Activated T-cell treated with anti-CD3 and anti-CD28 coated beads, Interleukin-2, amount 50 U/mL, for 24 hours (primary cell): ENCODE results near the gene SP140L.
"Not testable (repeated sequence)": the region's sequence is repeated elsewhere in the genome, so short reads cannot be mapped to it uniquely, and the experiment has no call there.

ENCODE experiments used
- DNase-seq: peaks from one replicate; pipeline ENCODE4 v3.0.0-alpha.2; 2020
- H3K27ac Mint-ChIP-seq: 2 replicates; pipeline ENCODE4 v1.8.0; 2020; ENCODE audit warnings: mild to moderate bottlenecking, mixed read lengths
- H3K27me3 Mint-ChIP-seq: 2 replicates; pipeline ENCODE4 v1.8.0; 2020; ENCODE audit warnings: mixed read lengths
- H3K36me3 Mint-ChIP-seq: 2 replicates; pipeline ENCODE4 v1.8.0; 2020; ENCODE audit warnings: low read depth, mixed read lengths
- H3K4me1 Mint-ChIP-seq: 2 replicates; pipeline ENCODE4 v1.8.0; 2020; ENCODE audit warnings: low read depth, mixed read lengths
- H3K4me3 Mint-ChIP-seq: 2 replicates; pipeline ENCODE4 v1.8.0; 2020; ENCODE audit warnings: mild to moderate bottlenecking, moderate library complexity, mixed read lengths
- H3K9me3 Mint-ChIP-seq: 2 replicates; pipeline ENCODE4 v1.8.0; 2020; ENCODE audit warnings: mixed read lengths

SP140L gene

DNA sequence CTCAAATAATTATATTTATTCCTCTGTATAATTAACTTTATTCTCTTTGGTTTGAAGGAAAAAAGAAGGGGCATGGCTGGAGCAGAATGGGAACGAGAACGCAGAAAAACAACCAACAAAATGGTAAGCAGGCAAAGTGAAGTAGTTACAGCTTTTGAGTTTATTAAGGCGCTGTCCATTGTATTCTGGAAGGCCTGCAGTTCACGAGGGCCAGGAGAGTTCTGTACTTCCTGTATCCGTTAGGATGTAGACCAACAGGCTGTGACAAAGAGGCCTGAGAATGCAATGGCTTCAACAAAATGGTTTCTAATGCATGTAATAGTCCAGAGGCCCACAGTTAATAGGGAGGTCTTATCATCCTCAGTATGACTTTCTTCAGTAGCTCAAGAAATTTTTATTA, 56.5 kb downstream of the SP140L start:
- H3K9me3 Mint-ChIP-seq, result no peaks in the 10 kb centered on the region
- no peak overlapping the region for H3K4me3 Mint-ChIP-seq
- H3K4me1 Mint-ChIP-seq, result peaks cover 4% of the 10 kb centered on the region
- no peak for DNase-seq
- H3K27me3 Mint-ChIP-seq, result no peaks in the 10 kb centered on the region
- no peak overlapping the region for H3K27ac Mint-ChIP-seq
- H3K36me3 Mint-ChIP-seq, result peaks cover 75% of the 10 kb centered on the region

DNA sequence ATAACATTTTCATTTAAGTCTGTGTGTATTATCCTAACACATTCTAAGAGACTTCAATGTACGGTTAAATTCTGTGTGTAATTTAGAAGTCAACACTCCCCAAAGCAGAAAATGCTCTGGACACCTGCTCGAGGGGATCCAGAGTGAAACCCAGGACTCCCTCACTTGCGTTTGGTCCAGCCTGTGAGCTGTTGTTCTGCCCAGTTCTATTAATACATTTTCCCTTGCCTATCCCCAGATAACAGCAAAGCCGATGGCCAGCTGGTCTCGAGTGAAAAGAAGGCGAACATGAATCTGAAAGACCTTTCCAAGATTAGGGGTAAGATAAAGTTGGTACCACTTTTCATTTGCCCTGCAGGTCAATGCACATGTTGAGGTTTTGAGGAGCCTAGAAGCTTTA, 58.0 kb downstream of the SP140L start:
- no peaks in the 10 kb centered on the region for H3K9me3 Mint-ChIP-seq
- peaks cover 80% of the 10 kb centered on the region for H3K36me3 Mint-ChIP-seq
- H3K4me3 Mint-ChIP-seq, result no peak overlapping the region
- DNase-seq, result no peak
- no peaks in the 10 kb centered on the region for H3K27me3 Mint-ChIP-seq
- H3K4me1 Mint-ChIP-seq, result no peaks in the 10 kb centered on the region
- H3K27ac Mint-ChIP-seq, result no peak overlapping the region

DNA sequence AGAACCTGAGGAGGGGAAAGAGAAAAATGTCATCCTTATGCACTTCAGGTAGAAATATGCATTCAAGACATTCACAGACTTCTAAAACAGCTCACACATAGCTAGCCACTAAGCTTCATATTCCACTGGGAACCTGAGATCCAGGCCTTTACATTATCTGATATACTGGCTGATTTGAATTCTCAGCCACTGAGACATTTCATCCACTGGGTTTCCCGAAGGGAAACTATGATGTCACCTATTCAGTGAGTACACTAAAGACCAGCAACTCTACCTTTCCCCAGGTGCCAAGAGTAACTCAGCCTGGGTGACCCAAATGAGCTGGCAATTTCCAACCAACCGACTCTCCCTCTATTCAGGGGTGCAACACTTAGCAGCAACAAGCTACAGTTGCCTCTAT, 67.3 kb downstream of the SP140L start:
- Mint-ChIP-seq H3K4me1 (no peaks in the 10 kb centered on the region), H3K4me3 (no peak overlapping the region), H3K27ac (no peak overlapping the region), H3K9me3 (peaks cover 4% of the 10 kb centered on the region), H3K36me3 (peaks cover 99% of the 10 kb centered on the region), H3K27me3 (no peaks in the 10 kb centered on the region)
- DNase-seq, result no peak

DNA sequence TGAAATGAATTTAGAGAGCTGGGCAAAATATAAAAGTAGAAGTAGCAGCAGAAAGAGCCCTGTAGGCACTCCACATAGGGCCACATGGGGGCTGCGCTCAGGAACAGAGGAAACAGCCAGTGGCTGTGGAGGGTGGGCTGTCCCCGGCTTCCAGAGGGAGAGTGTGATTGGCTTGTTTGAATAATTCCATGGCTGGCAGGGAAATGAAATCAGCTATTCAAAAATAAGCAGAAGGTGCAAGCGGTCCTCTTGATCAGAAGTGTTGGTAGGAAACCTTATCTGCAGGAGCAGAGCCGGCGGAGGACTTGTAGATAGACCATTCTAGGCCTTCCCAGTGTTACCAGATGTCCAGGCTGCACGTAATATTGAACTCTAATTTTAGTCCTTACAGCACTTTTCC, 71.7 kb downstream of the SP140L start:
- H3K27me3 Mint-ChIP-seq, H3K4me3 Mint-ChIP-seq, DNase-seq, H3K9me3 Mint-ChIP-seq, H3K4me1 Mint-ChIP-seq: not testable (repeated sequence)
- peak overlapping the region; percentile 30 for H3K27ac Mint-ChIP-seq
- H3K36me3 Mint-ChIP-seq, result peaks cover 92% of the 10 kb centered on the region

DNA sequence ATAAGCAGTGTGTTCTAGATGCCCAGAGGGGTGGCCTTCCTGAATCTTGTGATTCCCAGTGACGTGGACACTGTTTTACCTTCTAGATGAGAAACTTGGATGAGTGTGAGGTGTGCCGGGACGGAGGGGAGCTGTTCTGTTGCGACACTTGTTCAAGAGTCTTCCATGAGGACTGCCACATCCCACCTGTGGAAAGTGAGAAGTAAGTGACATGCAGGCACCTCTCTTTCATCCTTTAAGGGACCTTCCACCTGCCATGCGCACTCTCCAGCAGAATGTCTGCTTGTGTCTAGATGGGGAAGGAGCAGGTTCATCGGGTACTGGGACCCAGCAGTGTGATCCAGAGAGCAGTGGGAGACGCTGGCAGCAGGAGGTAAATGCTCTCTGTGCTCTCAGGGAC, 73.0 kb downstream of the SP140L start:
- Mint-ChIP-seq H3K9me3 (no peaks in the 10 kb centered on the region), H3K4me3 (no peak overlapping the region), H3K4me1 (no peaks in the 10 kb centered on the region), H3K27ac (no peak overlapping the region), H3K36me3 (peaks cover 92% of the 10 kb centered on the region), H3K27me3 (no peaks in the 10 kb centered on the region)
- no peak for DNase-seq

DNA sequence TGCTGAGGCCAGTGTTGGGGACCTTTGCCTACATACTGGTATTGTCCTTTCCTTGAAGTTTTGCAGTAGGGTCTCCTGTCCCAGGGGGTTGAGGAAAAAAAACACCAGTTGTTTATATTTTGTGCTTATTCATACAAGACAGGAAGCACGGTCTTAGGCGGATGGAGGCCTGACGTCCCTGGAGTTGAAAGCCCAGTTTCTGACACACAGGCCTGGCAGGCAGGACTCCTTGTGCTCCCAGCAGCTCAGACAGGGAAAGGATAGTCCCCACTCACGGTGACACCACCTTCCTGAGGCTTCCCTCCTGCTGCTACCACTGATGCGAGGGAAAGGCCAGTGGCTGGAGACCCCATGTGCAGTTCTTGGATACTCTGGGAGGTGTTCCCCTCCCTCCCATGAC, 73.5 kb downstream of the SP140L start:
- H3K27ac Mint-ChIP-seq, result no peak overlapping the region
- H3K27me3 Mint-ChIP-seq, result no peaks in the 10 kb centered on the region
- peaks cover 92% of the 10 kb centered on the region for H3K36me3 Mint-ChIP-seq
- no peak overlapping the region for H3K4me3 Mint-ChIP-seq
- no peak for DNase-seq
- no peaks in the 10 kb centered on the region for H3K9me3 Mint-ChIP-seq
- H3K4me1 Mint-ChIP-seq, result no peaks in the 10 kb centered on the region

DNA sequence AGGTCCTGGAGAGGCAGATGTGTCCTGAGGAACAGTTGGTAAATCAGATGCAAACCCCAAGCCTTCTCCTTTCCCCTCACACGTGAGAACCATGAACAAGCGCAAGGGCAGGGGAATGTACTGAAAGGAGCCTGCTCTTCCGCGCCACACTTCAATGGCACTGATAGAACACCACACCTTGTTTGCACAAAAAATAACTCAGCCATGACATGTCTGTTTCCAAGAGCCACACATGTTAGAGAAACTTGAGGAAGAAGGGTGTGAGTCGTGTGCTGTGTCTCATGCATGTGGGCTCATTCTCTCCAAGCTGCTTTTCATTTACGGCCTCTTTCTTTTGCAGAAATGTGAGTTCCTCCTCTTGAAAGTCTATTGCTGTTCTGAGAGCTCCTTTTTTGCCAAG, 74.0 kb downstream of the SP140L start:
- DNase-seq, H3K4me1 Mint-ChIP-seq, H3K9me3 Mint-ChIP-seq, H3K4me3 Mint-ChIP-seq, H3K27ac Mint-ChIP-seq, H3K27me3 Mint-ChIP-seq: not testable (repeated sequence)
- H3K36me3 Mint-ChIP-seq, result peaks cover 92% of the 10 kb centered on the region

DNA sequence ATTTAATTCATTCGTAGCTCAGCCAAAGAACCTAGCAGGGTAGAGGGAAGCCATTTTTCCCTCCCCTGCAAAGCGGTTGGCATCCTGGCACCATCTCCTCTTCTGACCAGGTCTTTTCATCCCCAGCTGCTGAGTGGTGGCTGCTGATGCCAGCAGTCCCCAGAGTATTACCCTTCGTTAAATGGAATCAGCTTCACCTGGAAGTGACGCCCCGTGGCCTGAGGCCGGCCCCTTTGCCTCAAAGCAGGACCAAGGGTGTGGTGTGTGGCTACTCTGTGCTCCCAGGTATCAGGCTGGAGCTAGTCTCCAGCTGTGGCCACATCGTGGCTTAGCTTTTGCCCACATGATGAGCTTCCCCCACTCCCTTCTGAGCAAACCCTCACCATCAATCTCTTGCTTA, 76.8 kb downstream of the SP140L start:
- Mint-ChIP-seq H3K4me3 (no peak overlapping the region), H3K36me3 (peaks cover 79% of the 10 kb centered on the region), H3K27ac (no peak overlapping the region), H3K9me3 (no peaks in the 10 kb centered on the region), H3K27me3 (no peaks in the 10 kb centered on the region), H3K4me1 (peaks cover 13% of the 10 kb centered on the region)
- no peak for DNase-seq

DNA sequence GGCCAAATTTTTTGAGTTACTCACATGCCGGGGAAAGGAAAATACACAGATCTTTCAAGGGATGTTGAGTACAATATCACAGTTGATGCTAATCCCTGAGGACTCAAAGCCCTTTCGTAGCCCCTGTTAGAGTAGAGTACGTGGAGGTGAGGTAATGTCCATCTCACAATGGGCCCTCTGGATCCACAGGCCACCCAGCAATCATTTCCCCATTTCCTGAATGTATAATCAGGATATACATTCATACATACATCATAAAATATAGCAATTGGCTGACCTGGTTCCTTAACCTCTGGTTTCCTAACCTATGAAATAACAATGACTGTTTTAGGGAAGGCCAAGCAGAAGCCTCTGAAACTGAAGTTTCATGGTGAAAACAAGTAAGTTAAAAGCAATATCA, 78.8 kb downstream of the SP140L start:
- Mint-ChIP-seq H3K4me1 (peaks cover 33% of the 10 kb centered on the region), H3K27me3 (no peaks in the 10 kb centered on the region), H3K27ac (no peak overlapping the region), H3K36me3 (peaks cover 59% of the 10 kb centered on the region), H3K9me3 (no peaks in the 10 kb centered on the region), H3K4me3 (no peak overlapping the region)
- no peak for DNase-seq

DNA sequence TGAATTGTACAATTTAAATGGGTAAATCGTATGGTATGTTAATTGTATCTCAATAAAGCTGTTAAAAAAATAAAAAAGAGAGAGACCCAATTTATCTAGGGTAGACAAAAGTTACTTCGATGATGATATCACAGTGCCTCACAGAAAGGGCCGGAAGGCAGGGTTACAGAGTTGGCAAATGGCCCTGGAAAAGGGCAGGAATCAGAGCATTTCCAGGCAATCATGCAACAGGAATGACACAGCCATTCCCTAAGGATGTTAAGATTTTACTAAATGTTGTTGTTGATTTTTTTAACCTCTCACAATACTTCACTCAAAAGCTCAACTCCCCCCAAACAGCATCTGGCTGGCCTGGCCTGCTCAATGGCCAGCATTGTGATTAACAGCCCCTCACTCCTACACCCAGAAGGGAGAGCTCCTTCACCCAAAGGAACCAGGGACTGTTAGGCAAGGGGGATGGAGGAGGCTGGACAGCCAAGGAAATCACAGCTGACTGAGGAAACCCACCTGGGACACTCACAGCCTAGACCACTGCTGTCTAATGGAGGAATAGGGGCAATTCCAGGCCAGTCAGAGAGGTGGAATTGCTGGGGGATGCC, 81.3 kb downstream of the SP140L start:
- H3K4me3 Mint-ChIP-seq, result no peak overlapping the region
- peaks cover 42% of the 10 kb centered on the region for H3K36me3 Mint-ChIP-seq
- peaks cover 52% of the 10 kb centered on the region for H3K4me1 Mint-ChIP-seq
- H3K27ac Mint-ChIP-seq, result peak overlapping the region; percentile 20
- H3K27me3 Mint-ChIP-seq, result no peaks in the 10 kb centered on the region
- DNase-seq, result no peak
- H3K9me3 Mint-ChIP-seq, result no peaks in the 10 kb centered on the region

DNA sequence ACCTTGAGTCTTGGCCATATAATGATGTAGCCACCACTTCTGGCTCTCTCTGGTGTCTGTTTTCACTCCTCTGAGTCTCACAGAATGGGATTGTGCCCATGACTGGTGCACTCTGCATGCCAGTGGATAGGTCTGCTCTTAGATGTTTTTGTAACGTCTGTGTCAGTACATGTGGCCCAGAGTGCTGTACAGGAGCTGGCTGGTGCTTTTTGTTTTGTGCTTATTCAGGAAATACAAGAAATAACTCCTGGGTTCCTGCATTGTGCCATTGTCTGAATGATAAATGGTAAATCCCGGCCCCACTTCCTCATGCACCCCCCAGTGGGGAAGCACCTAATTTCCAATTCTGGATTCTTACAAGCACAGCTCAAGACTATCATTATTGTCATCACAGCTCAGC, 82.3 kb downstream of the SP140L start:
- H3K4me1 Mint-ChIP-seq, result peaks cover 61% of the 10 kb centered on the region
- H3K36me3 Mint-ChIP-seq, result peaks cover 32% of the 10 kb centered on the region
- H3K27me3 Mint-ChIP-seq, H3K27ac Mint-ChIP-seq, DNase-seq, H3K9me3 Mint-ChIP-seq, H3K4me3 Mint-ChIP-seq: not testable (repeated sequence)

DNA sequence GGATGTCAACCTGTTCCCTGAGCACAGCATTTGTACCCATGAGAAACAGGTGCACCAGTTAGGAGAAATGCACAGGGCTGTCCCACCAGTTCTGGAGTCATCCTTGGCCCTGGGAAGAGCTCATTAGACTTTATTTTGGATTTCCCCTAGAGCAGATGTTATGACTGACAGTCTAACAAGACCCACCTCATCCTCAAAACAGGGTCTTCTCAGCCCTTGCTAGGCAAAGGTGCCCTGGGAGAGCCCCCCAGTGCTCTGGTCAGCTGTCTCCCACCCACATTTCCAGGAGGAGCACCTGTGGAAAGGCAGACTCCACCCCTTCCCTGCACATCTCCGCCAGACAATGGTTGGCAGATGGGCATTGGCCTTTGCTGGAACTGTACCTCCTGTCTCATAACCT, 83.3 kb downstream of the SP140L start:
- Mint-ChIP-seq H3K4me1 (peaks cover 70% of the 10 kb centered on the region), H3K27me3 (no peaks in the 10 kb centered on the region), H3K36me3 (peaks cover 23% of the 10 kb centered on the region), H3K4me3 (no peak overlapping the region), H3K27ac (no peak overlapping the region), H3K9me3 (no peaks in the 10 kb centered on the region)
- DNase-seq, result no peak

DNA sequence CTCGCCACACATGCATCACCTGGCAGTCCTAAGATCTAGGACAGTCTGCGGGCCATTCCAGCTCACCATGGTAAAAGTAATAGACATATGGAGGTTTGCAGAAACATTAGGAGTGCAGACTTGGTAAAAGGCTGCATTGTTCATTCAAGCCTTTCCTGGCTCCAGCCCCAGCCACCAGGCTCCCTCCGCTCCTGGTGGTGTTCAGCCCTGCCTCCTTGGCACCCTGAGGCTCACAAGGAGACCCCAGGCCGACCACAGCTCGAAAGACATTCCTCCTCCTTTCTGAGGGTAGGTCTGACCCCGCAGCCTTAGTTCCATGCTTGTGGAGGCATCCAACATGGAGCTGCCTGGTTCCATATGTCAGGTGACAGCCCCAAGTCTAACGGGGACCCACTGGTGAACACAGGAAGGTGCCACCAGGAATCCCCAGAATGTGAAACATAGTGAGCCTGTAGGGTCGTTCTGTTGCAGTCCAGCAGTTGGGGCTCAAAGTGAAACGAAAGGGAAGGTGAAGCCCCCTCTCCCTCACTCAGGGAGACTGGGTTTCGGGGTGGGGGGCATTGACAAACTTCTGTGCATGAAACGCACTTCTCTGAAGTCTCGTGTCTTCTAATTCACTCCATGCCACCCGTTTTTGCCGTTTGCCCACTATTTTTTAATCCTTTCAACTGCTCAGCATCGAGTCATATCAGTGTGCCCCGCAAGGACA, 84.0 kb downstream of the SP140L start:
- Mint-ChIP-seq H3K4me3 (peak overlapping the region; percentile 90), H3K27me3 (no peaks in the 10 kb centered on the region), H3K36me3 (peaks cover 15% of the 10 kb centered on the region), H3K27ac (peak overlapping the region; percentile 97), H3K9me3 (no peaks in the 10 kb centered on the region), H3K4me1 (peaks cover 76% of the 10 kb centered on the region)
- peak; percentile 39 for DNase-seq

DNA sequence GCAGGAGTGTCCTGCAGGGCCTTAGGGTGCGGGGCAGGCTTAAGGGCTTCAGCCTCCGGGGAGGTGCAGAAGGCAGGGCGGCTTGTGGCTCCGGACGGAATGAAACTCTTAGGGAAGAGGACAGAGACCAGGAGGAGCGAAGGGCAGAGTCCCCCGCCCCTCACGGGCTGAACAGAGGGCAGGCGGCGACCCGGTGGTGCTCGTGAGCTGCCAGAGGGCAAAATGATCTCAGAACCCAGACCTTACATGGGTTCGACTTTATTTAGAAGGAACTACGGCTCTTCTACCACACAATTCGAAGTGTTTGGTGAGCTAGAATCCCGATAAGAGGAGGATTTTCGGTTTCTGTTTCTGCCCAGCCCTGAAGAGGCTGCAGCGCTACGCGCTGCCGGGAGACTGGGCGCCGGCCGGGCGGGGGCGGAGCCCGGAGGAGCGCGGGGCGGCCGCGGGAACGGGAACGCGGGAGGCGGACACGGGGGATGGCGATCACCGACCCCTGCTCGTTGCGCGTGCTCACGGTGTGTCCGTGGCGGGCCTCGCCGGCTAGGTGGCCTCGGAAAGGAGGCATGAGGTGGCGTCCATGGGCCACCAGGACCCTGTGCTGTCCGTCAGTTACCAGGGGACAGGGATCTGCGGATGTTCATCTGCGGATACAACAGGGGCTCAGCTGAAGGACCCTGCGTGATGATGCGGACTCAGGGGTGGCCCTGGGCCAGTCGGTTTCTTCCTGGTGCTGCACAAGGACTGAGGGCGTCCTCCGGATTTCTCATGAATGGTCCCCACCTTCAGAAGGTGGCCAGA, 84.8 kb downstream of the SP140L start:
- DNase-seq, result peak; percentile 78
- peaks cover 76% of the 10 kb centered on the region for H3K4me1 Mint-ChIP-seq
- H3K4me3 Mint-ChIP-seq, result peak overlapping the region; percentile 90
- peaks cover 17% of the 10 kb centered on the region for H3K36me3 Mint-ChIP-seq
- no peaks in the 10 kb centered on the region for H3K27me3 Mint-ChIP-seq
- peak overlapping the region; percentile 97 for H3K27ac Mint-ChIP-seq
- no peaks in the 10 kb centered on the region for H3K9me3 Mint-ChIP-seq

DNA sequence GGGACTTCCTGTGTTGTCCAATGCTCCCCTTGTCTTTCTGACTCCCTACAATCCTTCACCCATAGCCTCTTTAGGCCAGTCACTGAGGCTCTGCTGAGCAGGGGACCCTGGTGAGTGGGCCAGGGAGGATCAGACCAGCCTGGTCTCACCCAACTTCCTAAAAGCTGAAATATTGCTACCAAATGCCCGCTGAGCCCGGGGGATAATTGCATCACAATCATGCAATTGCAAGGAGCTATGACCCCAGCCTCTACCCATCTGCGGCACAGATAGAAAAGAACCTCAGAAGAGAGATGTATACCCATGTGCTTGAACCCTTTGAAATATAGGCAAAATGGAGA, 85.3 kb downstream of the SP140L start:
- Mint-ChIP-seq H3K36me3 (peaks cover 14% of the 10 kb centered on the region), H3K4me3 (peak overlapping the region; percentile 90), H3K27me3 (no peaks in the 10 kb centered on the region), H3K4me1 (peaks cover 75% of the 10 kb centered on the region), H3K27ac (peak overlapping the region; percentile 97), H3K9me3 (no peaks in the 10 kb centered on the region)
- DNase-seq, result no peak
